Gastrocnemius medialis (tissue), 4 donors: ENCODE measurements around the gene ASCC1. TPM values are rescaled to one million over a fixed set of nuclear protein-coding genes. Genes with fewer than 3 reads are reported as not detected.

Experiments used
- ATAC-seq, 2 donors: fragments of 150-250 bp; one replicate each; pipeline ENCODE4 v1.9.1; 2016
- DNase-seq, 2 donors: peaks; one replicate each; pipeline ENCODE4 v3.0.0-alpha.2; 2019
- H3K27ac ChIP-seq, 4 donors: fragments of 200-600 bp; sonication (generic); 1 replicate in 1 of 4; 2 replicates in 3 of 4; pipeline ENCODE4 v1.5.1; 2016 to 2018; ENCODE audit warnings: mild to moderate bottlenecking in 2 of 4, moderate library complexity in 1 of 4
- H3K27me3 ChIP-seq, 3 donors: fragments of 200-600 bp; sonication (generic) in 2 of 3; 1 replicate in 1 of 3; 2 replicates in 2 of 3; pipeline versions ENCODE4 v1.5.1 to v1.6.0; 2016 to 2019; ENCODE audit warnings: mild to moderate bottlenecking in 1 of 3, moderate library complexity in 1 of 3
- H3K36me3 ChIP-seq, 2 donors: fragments of 200-600 bp; sonication (generic) in 1 of 2; one replicate each; pipeline ENCODE4 v1.5.1; 2017 to 2018
- H3K4me1 ChIP-seq, 2 donors: fragments of 200-600 bp; sonication (generic) in 1 of 2; one replicate each; pipeline ENCODE4 v1.5.1; 2016 to 2017; ENCODE audit warnings: mild to moderate bottlenecking in 2 of 2
- H3K4me3 ChIP-seq, 4 donors: fragments of 200-600 bp; sonication (generic) in 3 of 4; 1 replicate in 1 of 4; 2 replicates in 3 of 4; pipeline ENCODE4 v1.5.1; 2016 to 2019; ENCODE audit warnings: mild to moderate bottlenecking in 2 of 4
- H3K9me3 ChIP-seq, 3 donors: fragments of 200-600 bp; sonication (generic) in 2 of 3; 1 replicate in 1 of 3; 2 replicates in 2 of 3; pipeline ENCODE4 v1.5.1; 2016 to 2019
- CTCF ChIP-seq, 5 experiments: fragments of 450-650 bp in 3 of 5; fragments of 200-600 bp in 2 of 5; sonication (generic) in 2 of 5; IDR thresholded peaks in 4 of 5; conservative IDR thresholded peaks in 1 of 5; 1 replicate in 4 of 5; 2 replicates in 1 of 5; pipeline ENCODE4 v1.5.1; 2016 to 2019; ENCODE audit warnings: antibody characterized with exemption in 5 of 5, mild to moderate bottlenecking in 3 of 5, moderate library complexity in 3 of 5
- POLR2A ChIP-seq, 2 donors: fragments of 450-650 bp; IDR thresholded peaks; one replicate each; pipeline ENCODE4 v1.6.1; 2017; ENCODE audit warnings: antibody characterized with exemption in 2 of 2, mild to moderate bottlenecking in 2 of 2, moderate library complexity in 2 of 2
- in situ Hi-C, 4 donors: fragments of 200-750 bp; cut with MboI; loops; one replicate each; pipeline versions ENCODE4 v1.15.0 to v1.8.0; 2017; ENCODE audit warnings: low sequenced_read_pairs in 4 of 4
- intact Hi-C: fragments of 100-400 bp; cut with DNase I; formaldehyde crosslinking; loops from one replicate; pipeline ENCODE4 v1.15.1; 2023; ENCODE audit warnings: low total_unique reads
- total RNA-seq, 4 donors: library from RNA; depleted of rRNA; stranded (reverse); fragments of >200 nt; gene quantifications; one replicate each; pipeline versions ENCODE4 v1.1.0 to v1.2.3, GENCODE V29; 2016

ASCC1 gene
- total RNA-seq, 4 donors from 2014 or later, result 26.1 to 31.1 (median 29.6) TPM

DNA sequence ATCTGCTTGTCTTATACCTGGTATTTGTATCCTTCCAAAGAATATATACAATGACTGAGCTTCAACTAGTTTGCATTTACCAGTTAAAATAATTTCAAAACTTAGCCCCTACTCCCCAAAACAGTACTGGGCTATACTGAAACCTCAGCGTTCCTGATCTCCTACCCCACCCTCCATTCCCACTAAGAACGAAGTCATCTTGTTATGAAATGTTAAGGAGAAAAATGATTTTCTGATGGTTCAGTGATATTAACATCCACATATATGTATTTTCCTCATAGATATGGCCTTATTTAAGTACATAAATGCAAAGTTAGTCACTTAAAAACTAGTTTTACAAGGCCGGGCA lies 29.1 kb downstream of the ASCC1 start:
- DNase-seq (no peak), ATAC-seq (peak; percentile 18 to 22)
- H3K27me3 ChIP-seq, result no peaks in the 10 kb centered on the region
- H3K36me3 ChIP-seq, result no peaks in the 10 kb centered on the region
- no peak overlapping the region for H3K4me3 ChIP-seq
- intact Hi-C loops (no loop called here), in situ Hi-C loops (no loop called here)
- TF ChIP-seq CTCF (IDR thresholded peaks at IDR 0.05 in 4 of 5, conservative IDR thresholded peaks at IDR 0.05 in 1 of 5) (no peak), POLR2A (IDR thresholded peaks at IDR 0.05) (no peak)
- peaks cover 0 to 5% (median 0%) of the 10 kb centered on the region in 3 donors for H3K9me3 ChIP-seq
- peaks cover 6% of the 10 kb centered on the region in 2 donors for H3K4me1 ChIP-seq
- peak overlapping the region; percentile 70 to 79 (median 74) for H3K27ac ChIP-seq

DNA sequence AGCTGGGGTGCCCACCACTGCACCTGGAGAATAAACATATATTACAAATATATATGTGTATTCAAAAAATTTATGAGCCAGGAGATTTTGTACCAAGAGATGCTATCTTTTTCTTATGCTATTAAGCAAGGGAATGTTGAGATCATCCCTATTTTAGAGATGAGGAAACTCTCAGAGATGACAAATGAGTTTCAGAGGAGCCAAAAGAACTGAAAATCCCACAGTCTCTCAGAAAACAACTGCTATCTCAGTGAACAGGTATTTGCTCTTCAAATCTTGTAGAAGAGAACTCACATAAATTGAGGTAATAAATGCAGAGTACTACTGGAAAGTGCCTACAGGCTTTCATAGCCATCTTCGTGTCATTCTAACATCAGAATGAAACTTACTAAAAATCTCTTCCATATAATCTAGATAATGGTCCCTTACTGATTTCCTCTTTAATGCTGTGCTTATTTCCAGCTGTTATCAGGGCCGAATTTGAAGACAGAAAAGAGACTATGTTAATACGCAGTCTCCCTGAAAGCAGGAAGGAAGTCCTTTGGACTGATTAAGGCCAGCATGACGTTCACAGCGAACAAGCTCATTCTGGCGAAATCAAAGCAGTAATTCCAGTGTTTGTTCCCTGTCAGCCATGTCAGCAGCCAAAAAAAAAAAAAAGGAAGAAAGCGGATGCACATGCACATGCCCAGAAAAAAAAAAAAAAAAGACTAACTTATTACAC lies 29.7 kb downstream of the ASCC1 start:
- DNase-seq, result peak; percentile 27 to 50
- peaks cover 0 to 5% (median 0%) of the 10 kb centered on the region in 3 donors for H3K9me3 ChIP-seq
- H3K4me1 ChIP-seq, result peaks cover 6% of the 10 kb centered on the region in 2 donors
- in situ Hi-C loops, result no loop called here
- no peak for TF ChIP-seq CTCF (IDR thresholded peaks at IDR 0.05 in 4 of 5, conservative IDR thresholded peaks at IDR 0.05 in 1 of 5)
- TF ChIP-seq POLR2A (IDR thresholded peaks at IDR 0.05), result no peak
- H3K27ac ChIP-seq, result peak overlapping the region; percentile 70 to 79 (median 74)
- intact Hi-C loops, result no loop called here
- no peaks in the 10 kb centered on the region for H3K36me3 ChIP-seq
- H3K27me3 ChIP-seq, result no peaks in the 10 kb centered on the region
- H3K4me3 ChIP-seq, result no peak overlapping the region
- ATAC-seq, result peak; percentile 90 to 96

- H3K4me3 ChIP-seq, result no peak overlapping the region
- no peaks in the 10 kb centered on the region for H3K36me3 ChIP-seq
- TF ChIP-seq POLR2A (IDR thresholded peaks at IDR 0.05) (no peak), CTCF (IDR thresholded peaks at IDR 0.05 in 4 of 5, conservative IDR thresholded peaks at IDR 0.05 in 1 of 5) (no peak)
These were observed 31.9 kb downstream of the ASCC1 start for GRCh38 chr10:72184156-72184555.

GRCh38 chr10:72177454-72177853 lies 38.6 kb downstream of the ASCC1 start:
- in situ Hi-C loops, result no loop called here
- Histone ChIP-seq H3K4me3 (no peak overlapping the region), H3K27me3 (no peaks in the 10 kb centered on the region), H3K27ac (no peak overlapping the region), H3K4me1 (peaks cover 11 to 15% of the 10 kb centered on the region in 2 donors), H3K9me3 (no peaks in the 10 kb centered on the region), H3K36me3 (no peaks in the 10 kb centered on the region)
- TF ChIP-seq POLR2A (IDR thresholded peaks at IDR 0.05) (no peak), CTCF (IDR thresholded peaks at IDR 0.05 in 4 of 5, conservative IDR thresholded peaks at IDR 0.05 in 1 of 5) (no peak)
- intact Hi-C loops, result no loop called here
- no peak for ATAC-seq
- DNase-seq, result no peak

More at GRCh38 chr10:72184156-72184555, 31.9 kb downstream of the ASCC1 start:
- Histone ChIP-seq H3K4me1 (peaks cover 6% of the 10 kb centered on the region in 2 donors), H3K27ac (no peak overlapping the region), H3K9me3 (peaks cover 0 to 5% (median 0%) of the 10 kb centered on the region in 3 donors), H3K27me3 (no peaks in the 10 kb centered on the region)
- intact Hi-C loops (no loop called here), in situ Hi-C loops (no loop called here)
- no peak for DNase-seq
- ATAC-seq, result no peak
